Common myeloid progenitor, CD34-positive (primary cell): Measurements from ENCODE around the gene TPP1.

ENCODE experiments used
- CTCF ChIA-PET: fragments of 350-600 bp; sonication (Branson Sonifier 250); formaldehyde crosslinking; loops from one replicate; lab custom pipeline; 2021; ENCODE audit warnings: antibody characterized with exemption; lab: Charles Lee
- POLR2A ChIA-PET: fragments of 350-600 bp; sonication (Branson Sonifier 250); formaldehyde crosslinking; loops from one replicate; lab custom pipeline; 2021; ENCODE audit warnings: antibody characterized with exemption; lab: Charles Lee
- DNase-seq, 3 donors: peaks; one replicate each; pipeline versions ENCODE4 v3.0.0 to v3.0.0-alpha.2; 2013
- H3K27ac ChIP-seq, 2 experiments: 1 replicate in 1 of 2; 2 replicates in 1 of 2; pipeline ENCODE4 v1.7.0; 2013; ENCODE audit warnings: inconsistent platforms in 2 of 2, low read length in 2 of 2, mild to moderate bottlenecking in 2 of 2, low read depth in 1 of 2, moderate library complexity in 1 of 2; ENCODE audit not compliant: severe bottlenecking in 2 of 2, insufficient read depth in 1 of 2, poor library complexity in 1 of 2
- H3K27me3 ChIP-seq, 5 experiments: replicated peaks in 2 of 5; 1 replicate in 3 of 5; 2 replicates in 2 of 5; pipeline versions ENCODE4 v1.6.1 to v1.7.0; 2013; ENCODE audit warnings: low read length in 4 of 5, mild to moderate bottlenecking in 2 of 5, moderate library complexity in 2 of 5, inconsistent platforms in 1 of 5; ENCODE audit not compliant: insufficient read depth in 5 of 5, control insufficient read depth in 4 of 5
- H3K36me3 ChIP-seq, 4 experiments: 1 replicate in 2 of 4; 2 replicates in 2 of 4; pipeline versions ENCODE4 v1.6.1 to v1.7.0; 2013; ENCODE audit warnings: low read length in 3 of 4, control low read depth in 1 of 4, mild to moderate bottlenecking in 1 of 4; ENCODE audit not compliant: control insufficient read depth in 4 of 4, insufficient read depth in 4 of 4
- H3K4me1 ChIP-seq, 4 experiments: 1 replicate in 3 of 4; 2 replicates in 1 of 4; pipeline versions ENCODE4 v1.6.1 to v1.7.1; 2013; ENCODE audit warnings: low read length in 3 of 4, mild to moderate bottlenecking in 3 of 4, control low read depth in 1 of 4, inconsistent platforms in 1 of 4, moderate library complexity in 1 of 4; ENCODE audit not compliant: control insufficient read depth in 4 of 4, insufficient read depth in 4 of 4; ENCODE audit errors: control extremely low read depth in 1 of 4
- H3K4me3 ChIP-seq, 7 experiments: 1 replicate in 4 of 7; 2 replicates in 3 of 7; pipeline versions ENCODE4 v1.5.1 to v1.7.0; 2013; ENCODE audit warnings: mild to moderate bottlenecking in 7 of 7, low read length in 6 of 7, moderate library complexity in 6 of 7, inconsistent platforms in 2 of 7, low read depth in 2 of 7, control low read depth in 1 of 7; ENCODE audit not compliant: insufficient read depth in 4 of 7, control insufficient read depth in 1 of 7; ENCODE audit errors: extremely low read depth in 1 of 7
- H3K9me3 ChIP-seq, 5 experiments: 1 replicate in 4 of 5; 2 replicates in 1 of 5; pipeline versions ENCODE4 v1.6.1 to v1.7.1; 2013; ENCODE audit warnings: low read length in 4 of 5, mild to moderate bottlenecking in 2 of 5, inconsistent platforms in 1 of 5, low read depth in 1 of 5, moderate library complexity in 1 of 5; ENCODE audit not compliant: control insufficient read depth in 4 of 5, insufficient read depth in 2 of 5; ENCODE audit errors: control extremely low read depth in 1 of 5
- WGBS: methylation state at CpG from one replicate; pipeline ENCODE4 v1.1.5; 2013; ENCODE audit not compliant: insufficient coverage; 5-methylcytosine and 5-hydroxymethylcytosine counted together

The TPP1 gene

DNA sequence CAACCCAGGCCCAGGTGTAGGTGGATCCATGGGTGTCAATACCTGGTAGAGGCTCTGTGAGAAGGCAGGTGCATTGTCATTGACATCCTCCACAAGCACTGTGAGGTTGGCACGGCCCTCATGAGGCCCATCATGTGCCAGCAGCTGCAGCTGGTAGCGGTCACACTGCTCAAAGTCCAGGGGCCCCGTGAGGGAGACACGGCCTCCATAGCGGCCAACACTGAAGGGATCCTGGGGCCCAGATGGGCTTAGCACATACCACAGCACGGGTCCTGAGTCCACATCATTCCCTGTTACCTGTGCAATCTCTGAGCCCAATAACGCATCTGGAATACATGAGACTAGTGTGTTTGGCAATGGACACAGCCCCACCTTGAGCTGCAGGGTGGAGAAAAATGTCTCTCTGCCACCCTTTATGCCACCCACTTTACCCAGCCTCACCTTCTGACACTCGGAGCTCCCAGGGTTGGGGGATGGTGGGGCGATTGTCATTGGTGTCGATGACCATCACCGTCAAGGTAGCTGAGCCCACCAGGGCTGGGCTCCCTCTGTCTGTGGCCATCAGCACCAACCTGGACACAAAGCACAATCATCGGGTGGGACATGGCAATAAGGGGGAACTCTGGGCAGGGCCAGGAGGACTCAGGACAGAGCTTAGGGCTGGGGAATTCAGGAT lies 6.1 kb upstream of the TPP1 start:
- ChIA-PET CTCF (interaction anchor here (1.7 kb wide), 1 partner anchor 24 kb away, joined by 5 read pairs; no protein-coding TSS in a partner anchor), POLR2A (no interaction called here)
- Histone ChIP-seq H3K9me3 (no peaks in the 10 kb centered on the region), H3K27ac (no peak overlapping the region), H3K4me1 (peaks cover 0 to 6% (median 2%) of the 10 kb centered on the region in 4 experiments), H3K4me3 (no peak overlapping the region), H3K27me3 (no peaks in the 10 kb centered on the region), H3K36me3 (peaks cover 0 to 47% (median 6%) of the 10 kb centered on the region in 4 experiments)
- WGBS = 97% methylated on average over 10 of the region's 12 CpGs
- DNase-seq = no peak

DNA sequence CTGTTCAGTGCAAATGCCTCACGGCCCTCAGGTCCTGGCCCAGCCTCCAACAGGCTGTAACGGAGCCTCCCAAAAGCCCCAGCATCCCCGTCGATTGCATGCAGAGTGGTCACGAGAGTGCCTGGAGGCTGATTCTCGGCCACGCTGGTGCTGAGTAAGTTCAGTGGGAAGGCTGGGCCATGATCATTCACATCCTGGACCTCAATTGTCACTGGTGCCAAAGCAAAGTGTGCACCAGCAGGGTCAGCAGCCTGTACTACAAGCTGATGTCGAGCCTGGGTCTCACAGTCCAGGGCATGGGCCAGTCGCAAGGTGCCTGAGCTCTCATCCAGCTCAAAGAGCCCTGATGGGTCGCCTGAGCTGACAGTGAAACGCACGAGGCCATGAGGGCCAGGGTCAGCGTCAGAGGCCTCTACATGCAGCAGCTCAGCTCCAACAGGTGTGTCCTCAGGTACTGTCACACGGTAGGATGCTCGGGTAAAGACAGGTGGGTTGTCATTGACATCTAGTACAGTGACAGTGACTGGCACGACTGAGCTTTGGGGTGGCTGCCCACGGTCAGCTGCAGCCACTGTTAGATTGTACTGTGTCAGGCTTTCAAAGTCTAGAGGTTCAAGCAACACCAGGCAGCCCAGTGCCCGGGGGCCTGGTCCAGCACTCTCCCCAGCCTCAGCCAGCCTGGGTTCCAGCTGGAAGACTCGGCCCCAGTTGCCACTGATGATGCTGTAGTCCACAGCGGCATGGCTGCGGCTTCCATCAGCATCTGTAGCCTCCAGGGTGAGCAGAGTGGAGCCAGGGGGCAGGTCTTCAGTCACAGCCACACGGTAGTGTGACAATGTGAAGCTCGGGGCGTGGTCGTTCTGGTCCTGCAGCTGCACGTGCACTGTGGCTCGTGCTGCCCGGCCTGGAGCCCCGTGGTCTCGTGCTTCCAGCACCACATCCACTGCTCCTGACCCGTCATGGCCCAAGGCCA lies 4.5 kb upstream of the TPP1 start:
- peaks cover 3 to 15% (median 9%) of the 10 kb centered on the region in 4 experiments for H3K4me1 ChIP-seq
- ChIA-PET CTCF (interaction anchor here (0.7 to 3.6 kb wide), 5 partner anchors 9 to 29 kb away, joined by 3 to 16 read pairs (median 8); partner anchors contain the start of gene TAF10), POLR2A (interaction anchor here (1.0 kb wide), 2 partner anchors 20 to 25 kb away, joined by 3 read pairs; partner anchors contain the start of gene ILK)
- DNase-seq = no peak
- H3K9me3 ChIP-seq = no peaks in the 10 kb centered on the region
- H3K27ac ChIP-seq = no peak overlapping the region
- H3K36me3 ChIP-seq = peaks cover 0 to 37% (median 3%) of the 10 kb centered on the region in 4 experiments
- no peak overlapping the region for H3K4me3 ChIP-seq
- 95% methylated on average over 31 of the region's 31 CpGs for WGBS
- no peaks in the 10 kb centered on the region for H3K27me3 ChIP-seq

DNA sequence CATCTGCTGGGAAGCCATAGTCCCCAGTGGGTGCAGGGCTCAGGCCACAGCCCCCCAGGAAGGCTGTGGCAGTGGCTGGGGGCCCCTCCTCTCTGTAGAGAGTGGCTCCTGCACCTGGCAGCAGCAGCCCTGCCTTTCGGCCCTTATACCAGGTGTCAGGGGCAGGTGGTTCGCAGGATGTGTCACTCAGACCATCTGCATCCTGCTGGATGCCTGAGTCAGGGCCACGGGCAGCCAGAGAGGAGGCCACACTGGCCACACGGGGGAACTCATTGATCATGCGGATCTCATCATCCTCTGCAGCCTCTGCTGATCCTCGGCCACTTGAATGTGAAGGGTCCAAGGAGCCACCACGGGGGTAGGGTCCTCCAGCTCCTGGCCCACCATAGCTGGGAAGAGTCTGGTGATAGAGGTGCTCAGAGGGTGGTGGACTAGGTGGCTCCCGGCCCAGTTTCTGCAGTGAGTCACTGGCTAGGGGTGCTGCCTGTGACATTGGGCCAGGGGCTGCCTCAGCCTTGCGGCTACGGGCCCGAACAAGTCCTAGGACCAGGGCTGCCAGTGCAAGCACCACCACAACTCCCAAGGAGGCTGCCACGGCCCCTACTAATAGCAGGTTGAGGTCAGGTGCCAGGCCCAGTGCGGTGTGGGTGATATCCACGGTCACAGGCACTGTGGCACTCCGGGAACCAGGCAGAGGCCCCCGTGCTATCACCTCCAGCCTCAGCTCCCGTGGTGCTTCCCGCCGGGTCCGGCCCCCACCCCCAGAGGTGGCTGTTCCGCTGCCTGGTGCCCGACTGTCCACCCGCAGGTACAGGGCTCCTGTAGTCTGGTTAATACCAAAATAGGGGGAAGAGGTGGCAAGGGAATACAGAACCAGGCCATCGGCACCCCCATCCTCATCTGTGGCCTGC lies 3.3 kb upstream of the TPP1 start:
- Histone ChIP-seq H3K4me3 (no peak overlapping the region), H3K9me3 (no peaks in the 10 kb centered on the region), H3K27me3 (no peaks in the 10 kb centered on the region), H3K27ac (no peak overlapping the region), H3K4me1 (peaks cover 8 to 26% (median 20%) of the 10 kb centered on the region in 4 experiments), H3K36me3 (peaks cover 0 to 37% (median 3%) of the 10 kb centered on the region in 4 experiments)
- ChIA-PET CTCF (interaction anchor here (0.6 to 3.6 kb wide), 10 partner anchors 8 to 87 kb away, joined by 3 to 16 read pairs (median 4); partner anchors contain the start of gene TAF10), POLR2A (interaction anchor here (1.0 to 1.4 kb wide), 2 partner anchors 9 to 19 kb away, joined by 3 to 5 read pairs; partner anchors contain the start of gene ILK)
- DNase-seq = peak in 1 of 3 donors; percentile 35
- WGBS = 94% methylated on average over 22 of the region's 24 CpGs

DNA sequence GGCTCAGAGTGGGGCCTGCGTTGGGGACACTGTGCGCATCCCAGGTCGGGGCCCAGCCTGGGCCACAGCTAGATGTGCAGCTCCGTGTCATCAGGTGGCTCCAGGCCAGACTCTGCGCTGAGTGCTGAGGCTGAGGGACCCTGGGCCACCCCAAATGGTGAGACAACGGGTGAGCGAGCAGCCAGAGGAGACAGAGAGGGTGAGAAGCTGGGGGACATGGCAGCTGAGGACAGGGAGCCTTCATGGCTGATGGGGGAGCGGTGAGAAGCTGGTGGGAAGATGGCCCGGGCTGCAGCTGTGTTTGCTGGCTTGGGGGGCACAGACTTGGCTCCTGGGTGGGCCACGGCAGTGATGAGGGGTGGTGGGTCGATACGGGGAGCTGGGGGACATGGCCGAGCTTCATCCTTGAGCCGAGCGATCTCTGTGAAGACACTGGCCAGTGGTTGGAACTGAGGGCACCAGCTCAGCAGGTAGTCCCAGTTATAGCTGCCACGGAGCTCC lies 2.5 kb upstream of the TPP1 start:
- H3K4me3 ChIP-seq = no peak overlapping the region
- no peaks in the 10 kb centered on the region for H3K9me3 ChIP-seq
- no peak overlapping the region for H3K27ac ChIP-seq
- WGBS = 92% methylated on average over 15 of the region's 16 CpGs
- ChIA-PET POLR2A (interaction anchor here (1.4 kb wide), 1 partner anchor 9 kb away, joined by 5 read pairs; no protein-coding TSS in a partner anchor), CTCF (interaction anchor here (0.6 to 3.6 kb wide), 11 partner anchors 9 to 91 kb away, joined by 3 to 16 read pairs (median 4); partner anchors contain the start of gene TAF10)
- no peaks in the 10 kb centered on the region for H3K27me3 ChIP-seq
- no peak for DNase-seq
- peaks cover 9 to 32% (median 26%) of the 10 kb centered on the region in 4 experiments for H3K4me1 ChIP-seq
- peaks cover 0 to 34% (median 3%) of the 10 kb centered on the region in 4 experiments for H3K36me3 ChIP-seq

DNA sequence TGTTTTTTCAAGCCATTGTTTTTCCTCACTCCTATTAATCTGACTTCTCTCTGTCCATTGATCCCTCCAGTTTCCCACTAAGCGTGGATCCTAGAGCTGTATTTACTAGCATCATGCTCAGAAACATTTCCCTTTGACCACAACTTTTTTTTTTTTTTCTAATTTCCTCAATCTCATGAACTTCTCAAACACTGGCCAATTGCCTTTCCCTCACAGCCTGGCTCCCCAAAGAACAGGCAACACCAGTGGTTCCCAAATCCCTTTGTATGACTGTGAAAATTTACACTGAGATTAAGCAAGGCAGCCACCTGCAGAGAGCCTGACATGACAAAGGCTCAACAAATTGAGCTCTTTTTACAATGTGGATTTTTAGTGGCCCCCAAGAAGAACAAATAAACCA lies 1.4 kb upstream of the TPP1 start:
- no peaks in the 10 kb centered on the region for H3K9me3 ChIP-seq
- H3K4me3 ChIP-seq = no peak overlapping the region
- no peak for DNase-seq
- 93% methylated on average over 1 of the region's 1 CpG for WGBS
- POLR2A ChIA-PET = no interaction called here
- H3K27ac ChIP-seq = no peak overlapping the region
- peaks cover 0 to 33% (median 11%) of the 10 kb centered on the region in 4 experiments for H3K36me3 ChIP-seq
- CTCF ChIA-PET = interaction anchor here (0.6 to 3.6 kb wide), 9 partner anchors 8 to 492 kb away, joined by 3 to 16 read pairs (median 4); partner anchors contain the start of gene TAF10
- H3K27me3 ChIP-seq = no peaks in the 10 kb centered on the region
- H3K4me1 ChIP-seq = peaks cover 9 to 33% (median 26%) of the 10 kb centered on the region in 4 experiments
